ENCODE measurements around the gene B3GALT6.

- TF ChIP-seq CTCF (IDR thresholded peaks at IDR 0.05) (no peak), EZH2phosphoT487 (IDR thresholded peaks at IDR 0.05) (no peak), EZH2 (IDR thresholded peaks at IDR 0.05) (no peak)
These were observed 33.5 kb upstream of the B3GALT6 start for GRCh38 chr1:1198423-1199140.
